Keratinocyte (primary cell): ENCODE measurements around the gene SUGCT.
"Not testable (repeated sequence)": the region's sequence is repeated elsewhere in the genome, so short reads cannot be mapped to it uniquely, and the experiment has no call there.

Source experiments
- EZH2 ChIP-seq: IDR thresholded peaks from one replicate; pipeline ENCODE4 v1.6.1; 2012; ENCODE audit warnings: inconsistent platforms, mild to moderate bottlenecking, low read length, moderate library complexity
- TF ChIP-seq, protein P1 (sequence below), 3 experiments: IDR thresholded peaks in 1 of 3; conservative IDR thresholded peaks in 1 of 3; optimal IDR thresholded peaks in 1 of 3; 2 replicates in 2 of 3; 3 replicates in 1 of 3; pipeline versions ENCODE3 to v1.5.1; 2011; ENCODE audit warnings: low read length in 3 of 3, mild to moderate bottlenecking in 3 of 3, moderate library complexity in 2 of 3, control low read depth in 1 of 3, inconsistent platforms in 1 of 3; ENCODE audit not compliant: insufficient read depth in 2 of 3; ENCODE audit errors: extremely low read depth in 1 of 3

- TF ChIP-seq, protein P1, sequence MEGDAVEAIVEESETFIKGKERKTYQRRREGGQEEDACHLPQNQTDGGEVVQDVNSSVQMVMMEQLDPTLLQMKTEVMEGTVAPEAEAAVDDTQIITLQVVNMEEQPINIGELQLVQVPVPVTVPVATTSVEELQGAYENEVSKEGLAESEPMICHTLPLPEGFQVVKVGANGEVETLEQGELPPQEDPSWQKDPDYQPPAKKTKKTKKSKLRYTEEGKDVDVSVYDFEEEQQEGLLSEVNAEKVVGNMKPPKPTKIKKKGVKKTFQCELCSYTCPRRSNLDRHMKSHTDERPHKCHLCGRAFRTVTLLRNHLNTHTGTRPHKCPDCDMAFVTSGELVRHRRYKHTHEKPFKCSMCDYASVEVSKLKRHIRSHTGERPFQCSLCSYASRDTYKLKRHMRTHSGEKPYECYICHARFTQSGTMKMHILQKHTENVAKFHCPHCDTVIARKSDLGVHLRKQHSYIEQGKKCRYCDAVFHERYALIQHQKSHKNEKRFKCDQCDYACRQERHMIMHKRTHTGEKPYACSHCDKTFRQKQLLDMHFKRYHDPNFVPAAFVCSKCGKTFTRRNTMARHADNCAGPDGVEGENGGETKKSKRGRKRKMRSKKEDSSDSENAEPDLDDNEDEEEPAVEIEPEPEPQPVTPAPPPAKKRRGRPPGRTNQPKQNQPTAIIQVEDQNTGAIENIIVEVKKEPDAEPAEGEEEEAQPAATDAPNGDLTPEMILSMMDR (optimal IDR thresholded peaks at IDR 0.05 in 1 of 3, IDR thresholded peaks at IDR 0.05 in 1 of 3, conservative IDR thresholded peaks at IDR 0.05 in 1 of 3; ENCODE audit: extremely low read depth in 1 of 3, insufficient read depth in 2 of 3, low read length in 3 of 3) = not testable (repeated sequence)
- not testable (repeated sequence) for TF ChIP-seq EZH2
Measured at GRCh38 chr7:40148247-40148580, 13.4 kb downstream of the SUGCT start.
